Fibroblast of lung (primary cell): ENCODE data around the gene GCK. TPM values are rescaled to one million over a fixed set of nuclear protein-coding genes. Genes with fewer than 3 reads are reported as not detected.

Experiments
- DNase-seq, 2 donors: peaks; one replicate each; pipeline versions ENCODE4 v3.0.0 to v3.0.0-alpha.2; 2010; ENCODE audit warnings: low read depth in 2 of 2
- H2AFZ ChIP-seq: 2 replicates; pipeline ENCODE4 v1.5.1; 2012; ENCODE audit warnings: low read length, control low read depth, inconsistent platforms
- H3K27ac ChIP-seq: 2 replicates; pipeline ENCODE4 v1.5.1; 2011; ENCODE audit warnings: low read length, control low read depth; ENCODE audit not compliant: insufficient read depth
- H3K27me3 ChIP-seq: 2 replicates; pipeline ENCODE4 v1.5.1; 2011; ENCODE audit warnings: mild to moderate bottlenecking, low read length; ENCODE audit not compliant: control insufficient read depth, insufficient read depth
- H3K36me3 ChIP-seq: 2 replicates; pipeline ENCODE4 v1.5.1; 2011; ENCODE audit warnings: low read length; ENCODE audit not compliant: control insufficient read depth, insufficient read depth
- H3K4me1 ChIP-seq: 2 replicates; pipeline ENCODE4 v1.5.1; 2011; ENCODE audit warnings: low read length; ENCODE audit not compliant: control insufficient read depth, insufficient read depth; ENCODE audit errors: extremely low read depth
- H3K4me2 ChIP-seq: 2 replicates; pipeline ENCODE4 v1.5.1; 2011; ENCODE audit warnings: low read length, control low read depth; ENCODE audit not compliant: insufficient read depth; ENCODE audit errors: extremely low read depth
- H3K4me3 ChIP-seq, 4 experiments: fragments of 200-600 bp in 1 of 4; sonication (generic) in 1 of 4; replicated peaks in 1 of 4; 2 replicates each; pipeline ENCODE4 v1.5.1; 2011 to 2016; ENCODE audit warnings: low read length in 4 of 4, low read depth in 3 of 4, mild to moderate bottlenecking in 3 of 4, control low read depth in 2 of 4, inconsistent platforms in 1 of 4, mixed read lengths in 1 of 4; ENCODE audit not compliant: insufficient read depth in 1 of 4; ENCODE audit errors: control extremely low read depth in 1 of 4
- H3K79me2 ChIP-seq: 2 replicates; pipeline ENCODE4 v1.5.1; 2012; ENCODE audit warnings: mild to moderate bottlenecking, low read length, inconsistent platforms; ENCODE audit not compliant: control insufficient read depth, insufficient read depth
- H3K9ac ChIP-seq: 2 replicates; pipeline ENCODE4 v1.5.1; 2011; ENCODE audit warnings: mild to moderate bottlenecking, low read length, control low read depth; ENCODE audit not compliant: insufficient read depth
- H3K9me3 ChIP-seq: 2 replicates; pipeline ENCODE4 v1.5.1; 2012; ENCODE audit warnings: low read depth, low read length; ENCODE audit not compliant: control insufficient read depth, insufficient read depth
- H4K20me1 ChIP-seq: 2 replicates; pipeline ENCODE4 v1.5.1; 2011; ENCODE audit warnings: low read length; ENCODE audit not compliant: control insufficient read depth, insufficient read depth; ENCODE audit errors: extremely low read depth
- EZH2 ChIP-seq: IDR thresholded peaks from 2 replicates; pipeline ENCODE4 v1.5.1; 2012; ENCODE audit warnings: low read length, control low read depth, mild to moderate bottlenecking; ENCODE audit errors: missing control alignments
- polyA plus RNA-seq, 2 donors: library from polyadenylated mRNA; depleted of rRNA in 1 of 2; stranded (reverse) in 1 of 2; unstranded in 1 of 2; fragments of >200 nt; gene quantifications; 2 replicates each; pipeline ENCODE4 v1.2.1, GENCODE V29; 2011 to 2012; ENCODE audit warnings: missing spikeins in 1 of 2
- total RNA-seq: library from RNA; depleted of rRNA; stranded (reverse); fragments of >200 nt; gene quantifications from 2 replicates; pipeline ENCODE4 v1.2.1, GENCODE V29; 2014
- TF ChIP-seq, protein P1 (sequence below), 2 donors: IDR thresholded peaks in 1 of 2; conservative IDR thresholded peaks in 1 of 2; 1 replicate in 1 of 2; 2 replicates in 1 of 2; pipeline ENCODE4 v1.5.1; 2011 to 2012; ENCODE audit warnings: low read length in 2 of 2, control low read depth in 1 of 2, inconsistent platforms in 1 of 2, low read depth in 1 of 2, mild to moderate bottlenecking in 1 of 2

Gene GCK
- total and polyA plus RNA-seq, 2 donors (not counting 1 experiment from before 2014, with no cell fraction given), result 0.14 to 1.7 TPM

GRCh38 chr7:44094883-44095592, 94.2 kb downstream of the GCK start:
- Histone ChIP-seq H4K20me1 (no peaks in the 10 kb centered on the region), H3K79me2 (no peaks in the 10 kb centered on the region), H3K9me3 (no peaks in the 10 kb centered on the region), H3K4me1 (peaks cover 3% of the 10 kb centered on the region), H3K27ac (no peak overlapping the region), H3K4me3 (no peak overlapping the region), H3K4me2 (no peak overlapping the region), H2AFZ (no peak overlapping the region), H3K27me3 (no peaks in the 10 kb centered on the region), H3K36me3 (no peaks in the 10 kb centered on the region), H3K9ac (no peak overlapping the region)
- TF ChIP-seq, protein P1, sequence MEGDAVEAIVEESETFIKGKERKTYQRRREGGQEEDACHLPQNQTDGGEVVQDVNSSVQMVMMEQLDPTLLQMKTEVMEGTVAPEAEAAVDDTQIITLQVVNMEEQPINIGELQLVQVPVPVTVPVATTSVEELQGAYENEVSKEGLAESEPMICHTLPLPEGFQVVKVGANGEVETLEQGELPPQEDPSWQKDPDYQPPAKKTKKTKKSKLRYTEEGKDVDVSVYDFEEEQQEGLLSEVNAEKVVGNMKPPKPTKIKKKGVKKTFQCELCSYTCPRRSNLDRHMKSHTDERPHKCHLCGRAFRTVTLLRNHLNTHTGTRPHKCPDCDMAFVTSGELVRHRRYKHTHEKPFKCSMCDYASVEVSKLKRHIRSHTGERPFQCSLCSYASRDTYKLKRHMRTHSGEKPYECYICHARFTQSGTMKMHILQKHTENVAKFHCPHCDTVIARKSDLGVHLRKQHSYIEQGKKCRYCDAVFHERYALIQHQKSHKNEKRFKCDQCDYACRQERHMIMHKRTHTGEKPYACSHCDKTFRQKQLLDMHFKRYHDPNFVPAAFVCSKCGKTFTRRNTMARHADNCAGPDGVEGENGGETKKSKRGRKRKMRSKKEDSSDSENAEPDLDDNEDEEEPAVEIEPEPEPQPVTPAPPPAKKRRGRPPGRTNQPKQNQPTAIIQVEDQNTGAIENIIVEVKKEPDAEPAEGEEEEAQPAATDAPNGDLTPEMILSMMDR (conservative IDR thresholded peaks at IDR 0.05 in 1 of 2, IDR thresholded peaks at IDR 0.05 in 1 of 2; ENCODE audit: low read depth in 1 of 2, low read length in 2 of 2), result no peak
- no peak for TF ChIP-seq EZH2
- no peak for DNase-seq

GRCh38 chr7:44094365-44094764, 94.9 kb downstream of the GCK start:
- Histone ChIP-seq H3K36me3 (no peaks in the 10 kb centered on the region), H3K27ac (no peak overlapping the region), H3K4me1 (peaks cover under 1% of the 10 kb centered on the region), H4K20me1 (no peaks in the 10 kb centered on the region), H3K79me2 (no peaks in the 10 kb centered on the region), H3K27me3 (no peaks in the 10 kb centered on the region), H3K9me3 (no peaks in the 10 kb centered on the region), H2AFZ (no peak overlapping the region), H3K4me3 (no peak overlapping the region), H3K9ac (no peak overlapping the region), H3K4me2 (no peak overlapping the region)
- TF ChIP-seq EZH2, result no peak
- no peak for DNase-seq

Other genes with a start within 250 kb of the GCK start
- gene SPDYE1, start 191.5 kb downstream of the GCK start, total RNA-seq, result under 0.01 TPM in 1 of 2 replicates, not detected in the other
- not detected in 2 replicates for gene SPDYE1, start 191.5 kb downstream of the GCK start, polyA plus RNA-seq
- 66.8 and 88.2 TPM in 2 replicates for gene DBNL, start 144.7 kb downstream of the GCK start, total RNA-seq
- 86.4 and 115 TPM in 2 replicates for gene DBNL, start 144.7 kb downstream of the GCK start, polyA plus RNA-seq
- gene PGAM2, start 123.9 kb downstream of the GCK start, total RNA-seq, result 0.26 and 0.33 TPM in 2 replicates
- not detected in 2 replicates for gene PGAM2, start 123.9 kb downstream of the GCK start, polyA plus RNA-seq
- 11.0 and 12.7 TPM in 2 replicates for gene POLM, start 106.9 kb downstream of the GCK start, total RNA-seq
- gene POLM, start 106.9 kb downstream of the GCK start, polyA plus RNA-seq, result 4.9 and 5.9 TPM in 2 replicates
- gene AEBP1, start 85.1 kb downstream of the GCK start, total RNA-seq, result 116 and 133 TPM in 2 replicates
- 24.1 and 44.4 TPM in 2 replicates for gene AEBP1, start 85.1 kb downstream of the GCK start, polyA plus RNA-seq
- 58.8 and 76.5 TPM in 2 replicates for gene POLD2, start 65.9 kb downstream of the GCK start, total RNA-seq
- gene POLD2, start 65.9 kb downstream of the GCK start, polyA plus RNA-seq, result 69.8 and 122 TPM in 2 replicates
- not detected in 2 replicates for gene MYL7, start 48.1 kb downstream of the GCK start, total RNA-seq
- gene MYL7, start 48.1 kb downstream of the GCK start, polyA plus RNA-seq, result not detected in 2 replicates
- gene YKT6, start 11.5 kb upstream of the GCK start, total RNA-seq, result 59.8 and 90.0 TPM in 2 replicates
- 96.4 and 99.0 TPM in 2 replicates for gene YKT6, start 11.5 kb upstream of the GCK start, polyA plus RNA-seq
- 0.17 and 0.26 TPM in 2 replicates for gene CAMK2B, start 136.2 kb upstream of the GCK start, total RNA-seq
- 0.06 and 0.54 TPM in 2 replicates for gene CAMK2B, start 136.2 kb upstream of the GCK start, polyA plus RNA-seq